Karpas-422 (cell line): ENCODE measurements around the gene VGLL4. TPM values are rescaled to one million over a fixed set of nuclear protein-coding genes. Genes with fewer than 3 reads are reported as not detected.
A peak's percentile ranks its signal among the peaks of the same experiment; 100 is the strongest.

Source experiments
- DNase-seq: peaks from one replicate; pipeline ENCODE4 v3.0.0-alpha.2; 2015
- H2AFZ ChIP-seq: fragments of 200-600 bp; sonication (generic); 2 replicates; pipeline ENCODE4 v1.6.1; 2014; ENCODE audit warnings: antibody characterized with exemption, low read length, mixed read lengths
- H3K27ac ChIP-seq: fragments of 200-600 bp; sonication (generic); 2 replicates; pipeline ENCODE4 v1.5.1; 2014; ENCODE audit warnings: mild to moderate bottlenecking, low read length, moderate library complexity
- H3K27me3 ChIP-seq: fragments of 200-600 bp; sonication (generic); 2 replicates; pipeline ENCODE4 v1.6.1; 2014; ENCODE audit warnings: low read length, mixed read lengths
- H3K36me3 ChIP-seq: fragments of 200-600 bp; sonication (generic); 2 replicates; pipeline ENCODE4 v1.6.1; 2014; ENCODE audit warnings: low read length, mixed read lengths; ENCODE audit not compliant: insufficient read depth
- H3K4me1 ChIP-seq: fragments of 200-600 bp; sonication (generic); 2 replicates; pipeline ENCODE4 v1.6.1; 2014; ENCODE audit warnings: mild to moderate bottlenecking, low read length, mixed read lengths
- H3K4me2 ChIP-seq: fragments of 200-600 bp; sonication (generic); 2 replicates; pipeline ENCODE4 v1.6.1; 2014; ENCODE audit warnings: low read length, low read depth, mild to moderate bottlenecking; ENCODE audit not compliant: poor library complexity, severe bottlenecking
- H3K4me3 ChIP-seq: fragments of 200-600 bp; sonication (generic); 2 replicates; pipeline ENCODE4 v1.5.1; 2014; ENCODE audit warnings: mild to moderate bottlenecking, antibody characterized with exemption, low read length, mixed read lengths
- H3K79me2 ChIP-seq: fragments of 200-600 bp; sonication (generic); 2 replicates; pipeline ENCODE4 v1.6.1; 2014; ENCODE audit warnings: mild to moderate bottlenecking, low read length, mixed read lengths
- H3K9ac ChIP-seq: fragments of 200-600 bp; sonication (generic); 2 replicates; pipeline ENCODE4 v1.6.0; 2014; ENCODE audit warnings: low read length
- H3K9me2 ChIP-seq: fragments of 200-600 bp; sonication (generic), shearing (Covaris generic); replicated peaks from 2 replicates; pipeline ENCODE4 v1.6.0; 2014; ENCODE audit warnings: mild to moderate bottlenecking, low read length, moderate library complexity; ENCODE audit not compliant: insufficient read depth
- H3K9me3 ChIP-seq: fragments of 300-700, 200-600 bp; sonication (generic); 2 replicates; pipeline ENCODE4 v1.6.1; 2014; ENCODE audit warnings: low read length, mixed read lengths
- H4K20me1 ChIP-seq: fragments of 200-600 bp; sonication (generic); 2 replicates; pipeline ENCODE4 v1.6.1; 2014; ENCODE audit warnings: mild to moderate bottlenecking, antibody characterized with exemption, low read length, low read depth; ENCODE audit not compliant: insufficient read depth
- total RNA-seq: library from RNA; depleted of rRNA; stranded (reverse); fragments of >200 nt; shearing (Covaris generic); gene quantifications from 2 replicates; pipeline ENCODE4 v1.2.3, GENCODE V29; 2014; ENCODE audit warnings: low replicate concordance

Gene VGLL4
- total RNA-seq, 1 experiment from 2014 or later, result 152 TPM

- H3K36me3 ChIP-seq, result peaks cover under 1% of the 10 kb centered on the region
- peaks cover 95% of the 10 kb centered on the region for H3K4me1 ChIP-seq
- H2AFZ ChIP-seq, result no peak overlapping the region
- peaks cover 96% of the 10 kb centered on the region for H3K79me2 ChIP-seq
- peak overlapping the region; percentile 72 for H3K27ac ChIP-seq
- H3K9me2 ChIP-seq, result no peaks in the 10 kb centered on the region
- no peak overlapping the region for H3K4me3 ChIP-seq
- H3K27me3 ChIP-seq, result no peaks in the 10 kb centered on the region
- no peak overlapping the region for H3K9ac ChIP-seq
- H4K20me1 ChIP-seq, result no peaks in the 10 kb centered on the region; the same call in 1 of the 2 replicates
- H3K4me2 ChIP-seq, result peak overlapping the region; percentile 18
- DNase-seq, result no peak
- H3K9me3 ChIP-seq, result no peaks in the 10 kb centered on the region
These were observed 37.5 kb downstream of the VGLL4 start for GRCh38 chr3:11606090-11606784.

- Histone ChIP-seq H3K9me2 (no peaks in the 10 kb centered on the region), H3K27me3 (no peaks in the 10 kb centered on the region), H3K9me3 (no peaks in the 10 kb centered on the region), H3K79me2 (peaks cover 96% of the 10 kb centered on the region), H3K4me3 (no peak overlapping the region; the same call in 1 of the 2 replicates), H2AFZ (no peak overlapping the region), H3K36me3 (peaks cover 9% of the 10 kb centered on the region), H3K4me1 (peaks cover 95% of the 10 kb centered on the region), H4K20me1 (no peaks in the 10 kb centered on the region; the same call in 1 of the 2 replicates), H3K4me2 (peak overlapping the region; percentile 18), H3K9ac (peak overlapping the region; percentile 30; the same call in 1 of the 2 replicates), H3K27ac (peak overlapping the region; percentile 72)
- DNase-seq, result no peak
These were observed 38.3 kb downstream of the VGLL4 start for GRCh38 chr3:11605398-11605797.

- peak overlapping the region; percentile 96 for H3K27ac ChIP-seq
- H3K9me3 ChIP-seq, result no peaks in the 10 kb centered on the region
- DNase-seq, result peak; percentile 85
- peak overlapping the region; percentile 81 for H3K4me2 ChIP-seq
- H3K4me3 ChIP-seq, result peak overlapping the region; percentile 63
- H3K9ac ChIP-seq, result peak overlapping the region; percentile 69
- peaks cover 17% of the 10 kb centered on the region for H3K36me3 ChIP-seq
- no peaks in the 10 kb centered on the region for H3K27me3 ChIP-seq
- H3K79me2 ChIP-seq, result peaks cover 96% of the 10 kb centered on the region
- no peak overlapping the region for H2AFZ ChIP-seq
- no peaks in the 10 kb centered on the region for H4K20me1 ChIP-seq
- peaks cover 90% of the 10 kb centered on the region for H3K4me1 ChIP-seq
- H3K9me2 ChIP-seq, result no peaks in the 10 kb centered on the region
These were observed 39.4 kb downstream of the VGLL4 start for GRCh38 chr3:11604139-11604892.

GRCh38 chr3:11603628-11604027, 40.1 kb downstream of the VGLL4 start:
- H3K4me2 ChIP-seq, result peak overlapping the region; percentile 81
- H3K27ac ChIP-seq, result peak overlapping the region; percentile 96
- H4K20me1 ChIP-seq, result no peaks in the 10 kb centered on the region
- H2AFZ ChIP-seq, result no peak overlapping the region
- no peaks in the 10 kb centered on the region for H3K9me3 ChIP-seq
- peaks cover 20% of the 10 kb centered on the region for H3K36me3 ChIP-seq
- DNase-seq, result peak; percentile 76
- peaks cover 83% of the 10 kb centered on the region for H3K4me1 ChIP-seq
- no peaks in the 10 kb centered on the region for H3K9me2 ChIP-seq
- peak overlapping the region; percentile 69 for H3K9ac ChIP-seq
- peaks cover 96% of the 10 kb centered on the region for H3K79me2 ChIP-seq
- H3K4me3 ChIP-seq, result peak overlapping the region; percentile 63
- no peaks in the 10 kb centered on the region for H3K27me3 ChIP-seq

- peak overlapping the region; percentile 69 for H3K9ac ChIP-seq
These were observed 40.7 kb downstream of the VGLL4 start for GRCh38 chr3:11602886-11603527.

GRCh38 chr3:11602239-11602840, 41.4 kb downstream of the VGLL4 start:
- no peaks in the 10 kb centered on the region for H4K20me1 ChIP-seq
- peaks cover 96% of the 10 kb centered on the region for H3K79me2 ChIP-seq
- no peak overlapping the region for H2AFZ ChIP-seq
- peak overlapping the region; percentile 69 for H3K9ac ChIP-seq
- peak overlapping the region; percentile 63 for H3K4me3 ChIP-seq
- no peaks in the 10 kb centered on the region for H3K9me3 ChIP-seq
- peaks cover 30% of the 10 kb centered on the region for H3K36me3 ChIP-seq
- H3K4me1 ChIP-seq, result peaks cover 70% of the 10 kb centered on the region
- no peaks in the 10 kb centered on the region for H3K27me3 ChIP-seq
- peak; percentile 69 for DNase-seq
- H3K4me2 ChIP-seq, result peak overlapping the region; percentile 81
- H3K9me2 ChIP-seq, result no peaks in the 10 kb centered on the region
- peak overlapping the region; percentile 96 for H3K27ac ChIP-seq

More at GRCh38 chr3:11602886-11603527, 40.7 kb downstream of the VGLL4 start:
- peaks cover 24% of the 10 kb centered on the region for H3K36me3 ChIP-seq
- H4K20me1 ChIP-seq, result no peaks in the 10 kb centered on the region
- H2AFZ ChIP-seq, result no peak overlapping the region
- H3K9me2 ChIP-seq, result no peaks in the 10 kb centered on the region
- H3K9me3 ChIP-seq, result no peaks in the 10 kb centered on the region
- no peaks in the 10 kb centered on the region for H3K27me3 ChIP-seq
- H3K4me3 ChIP-seq, result peak overlapping the region; percentile 63
- H3K4me2 ChIP-seq, result peak overlapping the region; percentile 81
- peak overlapping the region; percentile 96 for H3K27ac ChIP-seq
- DNase-seq, result peak; percentile 73
- H3K4me1 ChIP-seq, result peaks cover 76% of the 10 kb centered on the region
- H3K79me2 ChIP-seq, result peaks cover 96% of the 10 kb centered on the region

GRCh38 chr3:11601446-11602238, 42.1 kb downstream of the VGLL4 start:
- peaks cover 70% of the 10 kb centered on the region for H3K4me1 ChIP-seq
- no peaks in the 10 kb centered on the region for H3K27me3 ChIP-seq
- H3K4me3 ChIP-seq, result peak overlapping the region; percentile 63
- H3K36me3 ChIP-seq, result peaks cover 37% of the 10 kb centered on the region
- peak; percentile 97 for DNase-seq
- peaks cover 96% of the 10 kb centered on the region for H3K79me2 ChIP-seq
- peak overlapping the region; percentile 81 for H3K4me2 ChIP-seq
- peak overlapping the region; percentile 69 for H3K9ac ChIP-seq
- no peak overlapping the region for H2AFZ ChIP-seq
- H3K27ac ChIP-seq, result peak overlapping the region; percentile 96
- no peaks in the 10 kb centered on the region for H4K20me1 ChIP-seq
- H3K9me2 ChIP-seq, result no peaks in the 10 kb centered on the region
- no peaks in the 10 kb centered on the region for H3K9me3 ChIP-seq
